ENCODE results near the gene ADPGK. TPM values are rescaled to one million over a fixed set of nuclear protein-coding genes. Genes with fewer than 3 reads are reported as not detected.
"Not testable (repeated sequence)": the region's sequence is repeated elsewhere in the genome, so short reads cannot be mapped to it uniquely, and the experiment has no call there.

Gene ADPGK
- 10 to 100 TPM; 29.8 to 36.4 TPM for total RNA-seq
- long read RNA-seq, donor 1, partial matches to known transcripts: 1 of 10 reads
- long read RNA-seq, donor 1, other reads (novel, unspliced or antisense): 9 of 10 reads
- long read RNA-seq, donor 2, partial matches to known transcripts: 3 of 58 reads
- long read RNA-seq, donor 2, other reads (novel, unspliced or antisense): 54 of 58 reads

DNA sequence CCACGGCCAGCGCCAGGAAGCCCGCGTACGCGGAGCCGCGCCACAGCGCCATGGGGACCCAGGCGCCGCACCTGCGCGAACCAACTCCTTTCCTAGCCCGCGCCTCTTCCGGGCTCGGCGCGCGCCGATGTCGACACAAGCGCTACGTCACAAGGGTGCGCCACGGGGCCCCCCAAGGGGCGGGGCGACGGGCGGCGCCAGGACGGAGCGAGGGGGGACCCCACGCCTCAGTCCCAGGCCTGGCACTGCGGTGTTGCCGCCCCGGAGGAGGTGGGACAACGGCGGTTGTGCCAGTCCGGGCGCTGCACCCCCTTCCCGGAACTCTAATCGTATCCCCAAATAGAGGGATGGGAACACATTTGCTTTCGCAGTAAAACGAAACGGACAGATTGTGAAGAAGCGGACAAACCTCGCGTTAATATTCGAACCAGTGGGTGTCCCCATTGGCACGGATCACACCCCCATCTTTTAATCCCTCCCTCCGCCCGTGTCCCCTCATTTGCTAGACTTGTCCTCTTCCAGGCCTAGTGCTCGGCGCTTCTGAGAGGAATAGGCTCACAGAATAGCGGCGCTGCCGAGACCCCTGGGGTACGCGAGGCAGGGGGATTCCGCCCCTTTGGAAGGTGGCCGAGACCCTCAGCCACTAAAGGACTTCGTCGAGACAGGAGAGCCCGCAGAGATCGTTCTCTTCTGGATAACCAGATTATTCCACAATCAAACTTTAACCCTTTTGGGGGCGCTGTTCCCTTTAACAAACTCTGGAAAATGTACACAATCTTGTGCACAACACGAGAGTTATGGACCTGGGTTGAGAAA is at the start of gene ADPGK:
ADPGK (minus strand) TSS at position 119 of the 816 bp plus-strand sequence; CDS start at position 52, 67 bp downstream.
- peak; percentile 97 for DNase-seq (ENCODE audit: low spot score)
- intact Hi-C loops (cut with DNase I): no loop called here

DNA sequence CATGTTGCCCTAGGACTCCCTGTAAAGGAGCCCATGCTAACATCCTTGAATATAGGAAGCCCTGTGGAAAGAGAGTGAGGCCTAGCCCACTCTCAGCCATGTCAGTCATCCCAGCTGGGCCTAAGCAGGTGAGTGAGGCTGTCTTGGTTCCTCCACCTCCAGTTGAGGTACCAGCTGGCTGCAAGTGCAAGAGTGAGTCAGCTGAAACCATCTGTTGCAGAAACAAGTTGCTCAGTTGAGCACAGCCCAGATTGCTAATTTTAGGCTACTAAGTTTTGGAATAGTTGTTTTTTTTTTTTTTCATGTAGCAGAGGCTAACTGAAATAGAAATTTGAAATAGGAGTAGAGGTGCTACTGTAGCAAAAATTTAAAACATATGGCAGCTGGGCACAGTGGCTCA is 43.7 kb upstream of the ADPGK start:
- no peak for DNase-seq (ENCODE audit: low spot score)
- intact Hi-C loops (cut with DNase I): no loop called here

DNA sequence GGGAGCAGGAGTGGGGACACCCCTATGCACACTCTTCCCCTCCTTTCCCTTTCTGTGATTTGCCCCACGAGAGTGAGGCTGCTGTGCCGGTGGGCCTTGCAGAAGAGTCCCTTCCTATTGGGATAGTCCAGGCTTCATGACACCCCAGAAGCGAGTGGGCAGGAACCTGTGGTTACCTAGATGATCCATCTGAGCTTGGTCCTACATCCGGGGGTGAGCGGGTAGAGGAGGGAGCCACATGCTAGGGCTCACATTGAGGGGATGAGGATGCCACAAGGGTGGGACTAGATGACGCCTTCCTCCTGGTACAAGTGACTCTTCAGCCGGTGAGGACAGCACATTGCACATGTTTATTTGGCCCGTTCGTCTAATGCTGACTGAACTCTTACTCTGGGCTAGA is 43.1 kb upstream of the ADPGK start:
- no peak for DNase-seq (ENCODE audit: low spot score)
- intact Hi-C loops (cut with DNase I): no loop called here

DNA sequence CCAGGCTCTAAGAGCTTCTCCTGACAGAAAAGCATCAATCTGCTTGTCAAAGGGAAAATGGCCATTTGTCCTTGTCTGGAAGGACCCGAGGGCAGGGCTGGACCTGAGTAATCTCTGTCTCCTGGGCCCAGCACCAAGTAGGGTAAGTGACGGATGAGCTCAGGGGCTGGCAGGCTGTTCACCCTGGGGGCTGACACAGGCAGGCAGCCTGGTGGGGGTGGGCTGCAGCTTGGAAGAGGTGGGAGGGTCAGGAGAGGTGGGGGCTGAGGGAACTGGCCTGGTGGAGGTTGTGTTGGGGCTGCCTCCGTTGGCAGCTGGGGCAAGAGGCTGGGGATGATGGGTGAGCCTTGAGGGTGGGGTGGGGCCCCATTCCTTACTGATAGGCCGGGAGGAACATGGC is 42.3 kb upstream of the ADPGK start:
- DNase-seq (ENCODE audit: low spot score): no peak
- intact Hi-C loops (cut with DNase I): no loop called here

DNA sequence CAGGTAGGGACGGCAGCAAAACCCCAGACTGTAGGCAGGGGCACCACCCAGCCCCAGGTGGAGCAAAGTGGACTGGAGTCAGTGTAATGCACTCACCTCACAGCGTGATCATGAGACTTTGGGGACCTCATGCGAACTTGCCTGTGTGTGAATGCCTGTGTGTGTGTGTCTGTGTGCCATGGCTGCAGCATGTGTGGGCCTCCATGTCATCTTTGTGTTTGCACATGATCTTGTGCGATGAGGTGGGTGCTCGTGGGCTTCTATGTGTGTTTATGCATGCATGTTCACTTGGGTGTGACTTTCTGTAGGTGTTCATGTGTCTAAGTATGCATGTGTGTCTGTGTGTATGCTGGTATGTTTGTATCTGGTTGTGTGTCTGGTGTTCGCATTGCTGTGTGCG is 41.2 kb upstream of the ADPGK start:
- intact Hi-C loops (cut with DNase I): no loop called here
- no peak for DNase-seq (ENCODE audit: low spot score)

DNA sequence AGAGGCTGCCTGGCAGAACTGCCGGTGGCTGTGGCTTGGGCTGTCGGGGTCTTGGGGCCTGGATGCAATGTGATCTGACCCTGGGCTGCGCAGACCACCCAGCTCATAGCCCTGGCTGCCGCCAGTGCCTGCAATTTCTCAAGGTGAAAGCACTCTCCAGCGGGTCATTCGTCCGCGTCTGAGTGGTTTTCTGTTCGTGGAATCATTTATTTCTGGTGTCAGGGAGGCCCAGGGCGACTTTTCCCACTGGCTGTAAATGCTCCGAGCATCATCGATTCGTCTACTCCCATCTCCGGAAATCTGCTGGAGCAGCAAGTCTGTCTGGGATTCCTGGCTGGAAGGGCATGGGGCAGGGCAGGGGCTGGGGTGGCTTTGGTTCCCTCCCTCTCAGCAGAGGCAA is 40.6 kb upstream of the ADPGK start:
- intact Hi-C loops (cut with DNase I): no loop called here
- no peak for DNase-seq (ENCODE audit: low spot score)

DNA sequence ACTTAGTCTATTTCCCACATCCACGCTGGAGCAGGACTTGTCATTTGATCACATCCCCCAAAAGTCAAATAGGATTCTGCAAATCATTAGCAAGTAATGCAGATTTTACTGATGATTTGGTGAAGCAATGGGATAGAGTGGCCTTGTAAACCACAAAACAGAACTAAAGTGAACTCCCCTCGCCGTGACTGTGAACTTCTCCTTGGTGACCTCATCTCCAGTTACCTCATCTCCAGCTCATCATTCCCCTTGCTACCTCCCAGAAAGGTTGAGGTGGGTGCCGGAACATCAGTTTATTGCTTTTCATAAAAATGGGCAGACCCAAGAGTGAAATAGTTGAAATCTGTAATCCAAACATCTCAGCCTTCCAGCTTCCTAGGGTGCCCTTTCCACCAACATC is 36.7 kb upstream of the ADPGK start:
- intact Hi-C loops (cut with DNase I): no loop called here
- DNase-seq (ENCODE audit: low spot score): no peak

DNA sequence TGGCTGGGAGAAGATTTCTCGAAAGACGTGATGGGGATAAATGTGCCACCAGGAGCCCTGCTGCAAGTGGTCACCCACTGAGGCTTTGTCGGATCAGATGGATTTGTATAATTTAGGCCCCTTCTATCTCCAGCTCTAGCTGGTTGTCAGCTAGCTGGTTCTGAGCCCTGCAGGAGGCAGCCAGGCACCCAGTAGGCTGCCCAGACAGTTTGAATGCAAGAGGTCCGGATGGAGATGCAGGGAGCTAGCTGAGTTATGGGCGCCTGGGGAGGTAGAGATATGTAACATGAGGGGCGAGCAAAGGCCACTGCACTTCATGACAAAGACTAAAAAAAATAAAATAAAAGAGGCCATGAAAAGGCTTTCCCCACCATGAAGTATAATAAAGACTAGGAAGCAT is 35.1 kb upstream of the ADPGK start:
- no peak for DNase-seq (ENCODE audit: low spot score)

DNA sequence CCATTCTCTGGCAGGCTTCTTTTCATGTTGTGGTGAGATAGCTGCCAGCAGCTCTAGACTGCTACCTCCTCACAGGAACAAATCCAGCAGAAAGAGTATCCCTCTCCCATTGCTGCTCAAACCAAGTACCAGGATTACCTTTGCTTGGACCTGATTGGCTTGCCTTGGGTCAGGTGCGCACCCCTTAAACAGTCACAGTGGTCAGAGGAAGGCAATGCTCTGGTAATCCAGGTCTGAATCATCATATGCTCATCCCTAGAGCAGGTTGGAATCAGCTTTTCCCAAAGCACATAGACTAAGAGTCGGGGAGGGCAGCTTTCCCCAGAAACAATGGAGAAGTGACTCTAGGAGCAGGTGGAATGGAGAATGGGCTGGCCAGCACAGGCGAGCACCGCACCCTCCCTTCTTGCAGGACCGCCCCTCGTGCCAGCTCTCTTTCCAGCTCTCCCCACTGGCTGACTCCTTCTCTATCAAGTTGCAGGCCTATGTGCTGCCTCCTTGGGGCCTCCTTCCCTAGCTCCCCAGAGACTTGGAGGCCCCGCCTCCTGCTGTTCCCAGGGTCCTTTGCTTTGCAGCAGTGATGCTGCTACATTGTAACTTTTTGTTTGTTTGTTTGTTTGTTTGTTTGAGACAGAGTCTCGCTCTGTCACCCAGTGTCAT is 29.9 kb upstream of the ADPGK start:
- DNase-seq (ENCODE audit: low spot score): no peak
- intact Hi-C loops (cut with DNase I): no loop called here

More for the DNA sequence above, 35.1 kb upstream of the ADPGK start:
- intact Hi-C loops (cut with DNase I): no loop called here

DNA sequence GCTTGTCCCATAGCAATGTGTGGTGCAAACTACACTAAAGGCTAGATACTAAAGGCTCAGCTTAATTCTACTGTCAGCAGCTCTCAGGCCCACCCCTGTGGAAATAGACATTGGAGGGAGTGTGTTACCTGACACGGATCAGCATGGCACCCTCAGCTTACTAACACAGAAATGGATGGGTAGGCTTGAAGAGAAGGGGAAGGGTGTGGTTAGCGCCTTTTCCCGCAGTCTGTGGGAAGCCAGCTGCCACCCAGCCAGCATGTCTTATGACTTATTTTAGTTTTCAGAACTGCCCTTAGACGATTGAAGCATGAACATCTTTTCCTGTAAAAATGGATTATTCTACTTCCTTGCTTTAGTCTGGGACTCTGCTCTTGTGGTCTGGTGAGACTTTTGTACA is 25.8 kb upstream of the ADPGK start:
- intact Hi-C loops (cut with DNase I): loop anchor here in 1 of 2 donors (10.0 kb wide), 1 partner anchor 245 kb away; the partner anchor contains the start of gene NEO1
- no peak for DNase-seq (ENCODE audit: low spot score)

DNA sequence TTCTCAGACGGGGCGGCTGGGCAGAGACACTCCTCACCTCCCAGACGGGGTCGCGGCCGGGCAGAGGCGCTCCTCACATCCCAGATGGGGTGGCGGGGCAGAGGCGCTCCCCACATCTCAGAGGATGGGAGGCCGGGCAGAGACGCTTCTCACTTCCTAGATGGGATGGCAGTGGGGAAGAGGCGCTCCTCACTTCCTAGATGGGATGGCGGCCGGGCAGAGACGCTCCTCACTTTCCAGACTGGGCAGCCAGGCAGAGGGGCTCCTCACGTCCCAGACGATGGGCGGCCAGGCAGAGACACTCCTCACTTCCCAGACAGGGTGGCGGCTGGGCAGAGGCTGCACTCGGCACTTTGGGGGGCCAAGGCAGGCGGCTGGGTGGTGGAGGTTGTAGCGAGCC is 23.8 kb upstream of the ADPGK start:
- intact Hi-C loops (cut with DNase I): loop anchor here in 1 of 2 donors (10.0 kb wide), 1 partner anchor 247 kb away; the partner anchor contains the start of gene NEO1
- DNase-seq (ENCODE audit: low spot score): not testable (repeated sequence)

DNA sequence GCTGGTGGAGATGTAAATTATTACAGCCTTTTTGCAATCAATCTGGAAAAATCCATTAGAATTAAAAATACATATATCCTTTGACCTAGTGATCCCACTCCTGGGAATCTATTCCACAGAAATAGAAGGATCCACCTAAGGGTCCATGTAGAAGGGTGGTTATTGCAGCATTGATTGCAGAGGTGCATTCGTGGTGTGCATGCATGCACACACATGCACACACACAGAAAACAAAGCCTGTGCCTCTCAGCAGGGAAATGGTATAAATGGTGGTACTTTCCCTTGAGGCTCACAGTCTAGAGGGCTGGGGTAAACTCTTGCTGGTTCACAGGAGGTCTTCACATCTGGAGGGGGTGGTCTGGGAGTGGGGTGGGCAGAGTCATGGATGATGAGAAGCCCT is 19.4 kb upstream of the ADPGK start:
- DNase-seq (ENCODE audit: low spot score): no peak
- intact Hi-C loops (cut with DNase I): loop anchor here in 1 of 2 donors (10.0 kb wide), 1 partner anchor 252 kb away; the partner anchor contains the start of gene NEO1

DNA sequence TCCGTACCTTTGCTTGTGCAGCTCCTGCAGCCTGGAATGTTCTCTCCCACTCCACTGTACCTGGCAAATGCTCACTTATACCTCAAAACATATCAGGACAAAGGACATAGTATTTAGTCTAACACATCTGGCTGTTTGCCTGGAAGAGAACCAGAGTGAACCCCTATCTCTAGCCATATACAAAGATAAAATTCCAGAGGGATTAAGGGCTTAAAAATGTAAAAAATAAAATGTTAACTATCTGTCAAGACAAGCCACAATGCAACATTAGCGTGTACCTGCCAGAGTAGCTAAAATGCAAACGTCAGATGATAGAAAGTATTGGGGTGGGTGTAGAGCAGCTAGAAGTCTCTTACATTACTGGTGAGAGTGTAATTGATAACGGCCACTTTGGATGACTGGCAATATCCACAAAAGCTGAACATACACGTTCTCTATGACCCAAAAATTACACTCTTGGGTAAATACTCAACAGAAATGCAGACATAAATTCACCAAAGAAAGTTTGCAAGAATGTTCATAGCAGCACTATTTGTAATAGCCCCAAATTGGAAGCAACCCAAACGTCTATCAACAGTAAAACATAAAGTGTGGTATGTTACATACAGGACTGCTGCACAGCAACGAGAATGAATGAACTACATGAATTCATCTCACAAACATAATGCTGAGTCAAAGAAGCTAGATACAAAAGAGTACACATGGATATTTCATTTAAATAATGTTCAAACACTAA is 18.2 kb upstream of the ADPGK start:
- DNase-seq (ENCODE audit: low spot score): no peak
- intact Hi-C loops (cut with DNase I): loop anchor here in 1 of 2 donors (10.0 kb wide), 1 partner anchor 253 kb away; the partner anchor contains the start of gene NEO1

DNA sequence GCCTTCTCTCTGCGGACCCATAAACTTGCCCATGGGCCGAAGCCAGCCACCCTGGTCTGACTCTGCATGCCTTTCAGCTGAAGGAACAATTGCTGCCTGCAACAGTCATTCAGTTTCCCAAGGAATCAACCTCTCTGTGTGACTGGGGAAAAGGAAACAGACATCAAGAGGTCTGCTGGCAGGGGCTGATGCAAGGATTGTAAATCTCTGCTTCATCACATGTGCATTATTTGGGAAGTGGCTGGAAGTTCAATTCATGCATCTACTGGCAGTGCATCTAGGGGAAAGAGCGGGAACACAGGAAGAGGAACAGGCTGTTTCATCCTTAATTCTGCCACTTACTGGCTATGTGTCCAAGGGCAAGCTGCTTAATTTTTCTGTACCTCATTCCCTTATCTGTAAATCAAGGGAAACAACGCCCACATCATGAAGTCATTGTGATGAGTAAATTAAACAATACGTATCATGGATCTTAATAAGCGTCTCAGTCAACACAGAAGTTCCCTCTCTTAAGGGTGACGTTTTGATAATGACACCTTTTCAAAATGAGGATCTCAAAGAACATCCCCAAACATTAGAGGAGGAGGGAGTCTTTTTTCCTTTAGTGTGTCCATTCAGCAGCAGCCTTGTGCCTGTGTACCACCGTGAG is 17.4 kb upstream of the ADPGK start:
- intact Hi-C loops (cut with DNase I): loop anchor here in 1 of 2 donors (10.0 kb wide), 1 partner anchor 254 kb away; the partner anchor contains the start of gene NEO1
- no peak for DNase-seq (ENCODE audit: low spot score)

DNA sequence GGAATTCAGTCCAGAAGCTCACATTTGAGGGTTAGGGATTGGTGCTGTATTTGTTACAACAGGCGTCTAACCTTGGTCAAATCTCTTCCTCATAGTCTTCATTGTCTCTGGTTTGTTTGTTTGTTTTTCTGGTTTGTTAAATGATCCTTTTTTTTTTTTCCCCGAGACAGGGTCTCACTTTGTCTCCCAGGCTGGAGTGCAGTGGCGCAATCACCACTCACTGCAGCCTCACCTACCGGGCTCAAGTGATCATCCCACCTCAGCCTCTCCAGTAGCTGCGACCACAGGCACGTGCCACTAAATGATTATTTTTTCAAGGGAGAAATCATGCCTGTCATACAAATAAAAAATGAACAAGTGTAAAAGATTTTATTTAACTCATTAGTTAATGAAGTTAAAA is 14.3 kb upstream of the ADPGK start:
- intact Hi-C loops (cut with DNase I): loop anchor here (5.0 to 10.0 kb wide), 2 partner anchors 284 to 287 kb away; no protein-coding TSS in a partner anchor
- DNase-seq (ENCODE audit: low spot score): no peak

DNA sequence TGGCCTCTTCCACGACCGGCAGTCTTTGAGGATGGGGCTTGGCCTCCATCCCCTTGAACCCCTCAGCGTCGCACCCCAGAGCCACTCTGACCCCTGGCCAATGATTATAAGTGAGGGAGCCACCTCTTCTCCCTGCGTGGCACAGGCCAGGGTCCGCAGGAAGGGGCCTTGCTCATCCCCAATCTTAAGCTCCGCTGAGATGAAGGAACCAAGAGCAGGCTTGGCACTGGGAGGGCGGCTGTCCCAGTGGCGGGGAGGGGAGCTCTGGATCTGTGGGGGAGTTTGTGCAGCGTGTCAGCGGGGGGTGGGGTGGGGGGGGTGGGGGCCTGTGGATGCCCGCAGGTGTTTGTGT is 13.8 kb upstream of the ADPGK start:
- no peak for DNase-seq (ENCODE audit: low spot score)
- intact Hi-C loops (cut with DNase I): loop anchor here (5.0 to 10.0 kb wide), 2 partner anchors 285 to 287 kb away; no protein-coding TSS in a partner anchor

DNA sequence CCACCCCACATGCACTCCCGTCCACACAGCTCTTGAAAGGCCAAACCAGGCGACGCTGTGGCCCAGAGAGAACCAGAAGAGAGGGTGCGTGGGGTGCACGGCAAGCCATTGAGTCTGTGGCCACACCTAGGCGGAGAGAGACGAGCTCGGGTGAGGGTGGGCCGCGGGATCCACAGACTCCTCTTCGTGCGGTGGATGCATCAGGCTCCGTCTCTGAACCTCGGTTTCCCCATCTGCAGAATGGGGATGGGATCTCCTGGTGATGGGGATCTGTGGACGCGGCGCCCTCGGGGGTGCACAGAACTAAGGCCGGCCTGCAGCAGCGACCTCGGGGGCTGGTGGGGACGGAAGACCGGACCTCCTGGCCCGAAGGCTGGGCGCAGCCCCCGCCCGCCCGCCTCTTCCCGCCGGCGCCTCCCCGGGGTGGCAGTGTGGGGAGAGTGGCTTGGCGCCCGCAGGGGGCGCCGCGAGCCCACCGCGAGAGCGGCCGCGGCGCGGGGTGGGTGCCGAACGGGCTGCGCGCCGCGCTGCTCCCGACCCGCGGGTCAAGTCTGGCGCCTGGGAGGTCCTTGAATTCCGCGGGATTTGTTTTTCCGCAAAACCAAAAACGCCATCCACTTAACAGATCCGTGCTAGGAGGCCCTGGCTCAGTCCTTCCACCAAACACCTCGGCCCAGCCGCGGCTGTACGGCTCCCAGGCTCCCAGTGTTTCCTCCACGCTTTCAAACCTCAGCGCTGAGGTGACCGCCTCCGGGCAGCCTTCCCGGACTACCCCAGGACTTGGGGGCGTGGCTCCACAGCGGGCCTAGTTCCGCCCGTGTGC is 13.2 kb upstream of the ADPGK start:
- DNase-seq (ENCODE audit: low spot score): peak; percentile 87
- intact Hi-C loops (cut with DNase I): loop anchor here (5.0 to 10.0 kb wide), 2 partner anchors 286 to 288 kb away; no protein-coding TSS in a partner anchor

DNA sequence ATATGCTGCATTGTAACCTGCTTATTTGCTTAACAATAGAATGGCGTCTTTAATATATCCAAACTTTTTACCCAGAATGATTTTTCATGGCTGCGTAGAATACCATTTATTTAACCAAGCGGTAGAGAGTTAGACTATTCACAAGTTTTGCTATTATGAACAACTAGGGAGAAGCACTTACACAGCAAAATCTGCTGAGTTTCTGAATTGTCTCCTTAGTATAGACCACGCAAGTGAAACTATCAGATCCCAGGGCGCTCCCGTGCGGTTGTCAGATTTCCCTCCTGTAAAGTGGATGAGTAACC is 12.6 kb upstream of the ADPGK start:
- intact Hi-C loops (cut with DNase I): loop anchor here (5.0 to 10.0 kb wide), 2 partner anchors 286 to 289 kb away; no protein-coding TSS in a partner anchor
- no peak for DNase-seq (ENCODE audit: low spot score)

Data from posterior vena cava (tissue), 2 donors.